KG1 (cell line): ENCODE data around the gene USP10.

Experiments used
- DNase-seq: peaks from one replicate; lab custom pipeline; 2025; lab: John Stamatoyannopoulos, UW

Gene USP10

DNA sequence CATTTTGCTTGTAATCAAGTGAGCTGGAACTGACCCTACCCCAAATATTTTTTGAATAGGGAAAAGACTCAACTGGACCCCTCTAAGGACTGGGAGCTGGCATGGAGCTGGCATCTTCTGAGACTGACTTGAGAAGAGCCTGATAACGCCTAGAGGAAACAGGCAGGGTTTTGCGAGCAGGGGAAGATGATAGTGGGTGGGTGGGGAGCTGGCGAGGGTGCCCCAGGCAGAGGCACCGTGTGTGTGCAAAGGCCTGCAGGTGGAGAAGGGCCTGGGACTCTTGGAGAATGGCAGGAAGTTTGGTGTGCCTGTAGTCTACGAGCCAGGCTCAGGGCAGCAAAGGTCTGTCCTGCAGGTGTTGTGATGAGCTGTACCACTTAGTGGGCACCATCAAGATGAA lies 124.1 kb downstream of the USP10 start:
- DNase-seq: no peak

GRCh38 chr16:84825896-84826557 lies 126.2 kb downstream of the USP10 start:
- DNase-seq: no peak

GRCh38 chr16:84826558-84826941 lies 126.8 kb downstream of the USP10 start:
- no peak for DNase-seq

GRCh38 chr16:84827131-84827574 lies 127.4 kb downstream of the USP10 start:
- DNase-seq: no peak

- no peak for DNase-seq
Measured at GRCh38 chr16:84827897-84828296, 128.1 kb downstream of the USP10 start.

- DNase-seq: no peak
Measured at GRCh38 chr16:84828322-84828721, 128.5 kb downstream of the USP10 start.
